ENCODE measurements around the gene TYMP.
A peak's percentile ranks its signal among the peaks of the same experiment; 100 is the strongest.
"Not testable (repeated sequence)": the region's sequence is repeated elsewhere in the genome, so short reads cannot be mapped to it uniquely, and the experiment has no call there.

TYMP gene

GRCh38 chr22:50562523-50563412 lies 33.0 kb upstream of the TYMP start, which contains the start of gene SYCE3:
TSS of gene SYCE3 (minus strand) at chr22:50562919. CDS start at chr22:50556405, 6,514 bp downstream.
- peak; percentile 98 for DNase-seq

GRCh38 chr22:50561401-50562358 lies 31.9 kb upstream of the TYMP start:
- no peak for DNase-seq

GRCh38 chr22:50560034-50560433 lies 30.2 kb upstream of the TYMP start:
- no peak for DNase-seq

- DNase-seq = no peak
These were observed 26.9 kb upstream of the TYMP start for GRCh38 chr22:50556703-50557102.

- no peak for DNase-seq
These were observed 23.5 kb upstream of the TYMP start for GRCh38 chr22:50553310-50553709.

GRCh38 chr22:50551160-50551752 lies 21.4 kb upstream of the TYMP start:
- DNase-seq = no peak

GRCh38 chr22:50550395-50550794 lies 20.6 kb upstream of the TYMP start:
- no peak for DNase-seq

GRCh38 chr22:50548921-50549790 lies 19.3 kb upstream of the TYMP start:
- no peak for DNase-seq

- DNase-seq = peak; percentile 54
These were observed 18.5 kb upstream of the TYMP start for GRCh38 chr22:50548040-50548920.

- DNase-seq = no peak
These were observed 17.6 kb upstream of the TYMP start for GRCh38 chr22:50547263-50547985.

- DNase-seq = no peak
These were observed 16.8 kb upstream of the TYMP start for GRCh38 chr22:50546326-50547262.

- no peak for DNase-seq
These were observed 15.9 kb upstream of the TYMP start, which contains the start of gene KLHDC7B for GRCh38 chr22:50545522-50546325. TSS of gene KLHDC7B (plus strand) at chr22:50545899. CDS start at chr22:50546244, 345 bp downstream.

GRCh38 chr22:50544746-50545253 lies 15.0 kb upstream of the TYMP start:
- no peak for DNase-seq

- peak; percentile 75 for DNase-seq
These were observed 14.4 kb upstream of the TYMP start for GRCh38 chr22:50544078-50544745.

GRCh38 chr22:50542416-50542927 lies 12.7 kb upstream of the TYMP start:
- no peak for DNase-seq

- DNase-seq = not testable (repeated sequence)
These were observed 11.8 kb upstream of the TYMP start for GRCh38 chr22:50541667-50542026.

GRCh38 chr22:50540381-50540780 lies 10.6 kb upstream of the TYMP start:
- no peak for DNase-seq
